ENCODE data around the gene NTF3.

DNA sequence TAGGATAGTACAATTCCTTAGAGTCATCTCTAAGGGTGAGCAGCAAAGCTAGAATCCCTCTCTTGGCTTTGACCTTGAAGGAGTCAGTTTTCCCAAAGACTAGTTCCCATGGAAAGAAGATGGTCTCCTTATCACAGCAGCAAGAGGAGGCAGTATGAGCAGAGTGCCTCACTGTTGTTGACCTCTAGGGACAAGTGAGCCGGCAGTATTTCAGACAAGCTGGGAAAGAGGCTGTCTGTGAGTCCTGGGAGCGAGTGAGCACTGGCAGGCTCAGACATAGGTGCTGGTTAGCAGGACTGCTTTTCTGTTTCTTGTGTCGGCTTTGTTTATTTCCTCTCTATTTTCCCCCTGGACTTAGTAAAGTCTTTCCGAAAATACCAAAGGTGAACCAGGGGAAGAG, 60.7 kb downstream of the NTF3 start:
- TF ChIP-seq, protein P1, sequence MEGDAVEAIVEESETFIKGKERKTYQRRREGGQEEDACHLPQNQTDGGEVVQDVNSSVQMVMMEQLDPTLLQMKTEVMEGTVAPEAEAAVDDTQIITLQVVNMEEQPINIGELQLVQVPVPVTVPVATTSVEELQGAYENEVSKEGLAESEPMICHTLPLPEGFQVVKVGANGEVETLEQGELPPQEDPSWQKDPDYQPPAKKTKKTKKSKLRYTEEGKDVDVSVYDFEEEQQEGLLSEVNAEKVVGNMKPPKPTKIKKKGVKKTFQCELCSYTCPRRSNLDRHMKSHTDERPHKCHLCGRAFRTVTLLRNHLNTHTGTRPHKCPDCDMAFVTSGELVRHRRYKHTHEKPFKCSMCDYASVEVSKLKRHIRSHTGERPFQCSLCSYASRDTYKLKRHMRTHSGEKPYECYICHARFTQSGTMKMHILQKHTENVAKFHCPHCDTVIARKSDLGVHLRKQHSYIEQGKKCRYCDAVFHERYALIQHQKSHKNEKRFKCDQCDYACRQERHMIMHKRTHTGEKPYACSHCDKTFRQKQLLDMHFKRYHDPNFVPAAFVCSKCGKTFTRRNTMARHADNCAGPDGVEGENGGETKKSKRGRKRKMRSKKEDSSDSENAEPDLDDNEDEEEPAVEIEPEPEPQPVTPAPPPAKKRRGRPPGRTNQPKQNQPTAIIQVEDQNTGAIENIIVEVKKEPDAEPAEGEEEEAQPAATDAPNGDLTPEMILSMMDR (IDR thresholded peaks at IDR 0.05 in 8 of 11, conservative IDR thresholded peaks at IDR 0.05 in 3 of 11), result no peak
- TF ChIP-seq POLR2A (IDR thresholded peaks at IDR 0.05), result no peak

Measured in spleen (tissue), 7 donors.